ENCODE data around the gene ALDH3A1. TPM values are rescaled to one million over a fixed set of nuclear protein-coding genes. Genes with fewer than 3 reads are reported as not detected.

Gene ALDH3A1
- not detected for total RNA-seq

DNA sequence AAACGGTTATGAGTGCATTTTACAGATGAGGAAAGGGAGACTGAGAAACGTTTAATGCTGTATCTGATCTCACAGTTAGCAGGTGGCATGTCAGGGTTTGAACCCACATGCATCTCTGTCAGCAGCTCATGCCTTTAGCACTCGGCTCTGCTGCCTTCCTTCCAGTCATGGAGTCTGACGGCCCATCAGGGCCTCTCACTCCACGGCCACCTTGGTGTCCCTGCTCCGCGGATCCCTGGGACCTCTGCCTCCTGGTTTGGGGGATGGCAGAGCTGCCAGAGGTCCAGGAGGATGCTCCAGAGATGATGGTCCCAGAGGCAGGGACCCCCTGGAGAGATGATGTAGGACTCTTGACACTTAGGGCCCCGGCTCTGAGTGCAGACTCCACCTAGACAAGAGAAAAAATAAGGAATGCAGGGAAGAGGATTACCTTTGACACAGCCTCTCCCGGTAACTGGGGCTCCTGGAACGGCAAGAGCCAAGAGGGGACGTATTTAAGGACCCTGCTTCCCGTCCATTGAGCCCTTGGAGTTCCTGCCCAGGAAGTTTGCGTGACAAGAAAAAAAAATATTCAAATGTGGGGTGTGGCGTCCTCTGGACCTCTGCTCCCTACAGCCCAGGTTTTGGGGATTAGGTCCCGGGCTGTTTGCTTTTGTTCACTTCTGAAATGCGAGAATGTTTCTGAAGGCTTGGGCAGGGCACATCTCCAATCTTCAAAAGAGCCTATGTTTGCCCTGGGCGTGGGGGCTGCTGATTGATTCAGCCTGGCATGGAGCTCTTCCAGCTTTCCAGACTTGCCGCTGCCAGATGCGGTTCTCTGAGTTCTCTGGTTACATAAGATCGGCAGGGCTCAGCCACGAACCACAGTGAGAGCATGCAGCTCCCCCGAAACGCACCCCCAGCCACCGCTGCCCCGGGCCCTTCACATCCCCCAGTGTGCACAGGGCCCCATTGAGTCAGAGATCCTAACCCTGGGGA, at the start of gene ALDH3A1:
Gene ALDH3A1 (minus strand): TSS at position 470 of the 978 bp plus-strand sequence. CDS start 3,169 bp downstream, outside the sequence.
- no peaks in the 10 kb centered on the region for H3K9me3 Mint-ChIP-seq
- H3K4me3 Mint-ChIP-seq, result no peak within 1 kb of the TSS
- ATAC-seq (no peak), DNase-seq (no peak)
- H3K4me1 Mint-ChIP-seq (ENCODE audit: low read depth), result peaks cover 9% of the 10 kb centered on the region
- H3K36me3 Mint-ChIP-seq (ENCODE audit: insufficient read depth), result no peaks in the 10 kb centered on the region
- H3K27me3 Mint-ChIP-seq (ENCODE audit: low read depth), result peaks cover 9% of the 10 kb centered on the region

DNA sequence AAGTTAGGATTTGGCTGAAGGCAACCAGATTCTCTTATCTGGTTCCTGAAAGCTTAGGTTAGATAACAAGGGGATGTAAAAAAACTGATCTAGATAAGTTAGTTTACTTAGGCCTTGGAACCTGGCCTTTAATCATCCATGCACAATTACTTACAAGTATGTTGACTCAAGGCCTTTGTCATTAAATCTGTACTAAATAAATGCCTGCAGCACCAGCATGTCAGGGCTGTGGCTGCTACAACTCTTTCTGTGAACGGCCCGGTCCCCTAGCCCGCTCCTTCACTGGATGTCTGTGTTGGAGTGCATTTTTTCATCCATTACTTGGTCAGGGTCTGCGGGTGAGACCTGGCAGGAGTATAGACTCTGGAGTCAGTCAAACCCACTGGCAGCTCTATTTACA, 48.4 kb upstream of the ALDH3A1 start:
- Mint-ChIP-seq H3K4me1 (ENCODE audit: low read depth) (peaks cover 9% of the 10 kb centered on the region), H3K4me3 (no peak overlapping the region), H3K9me3 (peaks cover 21% of the 10 kb centered on the region), H3K27me3 (ENCODE audit: low read depth) (no peaks in the 10 kb centered on the region), H3K36me3 (ENCODE audit: insufficient read depth) (peaks cover 68% of the 10 kb centered on the region)
- DNase-seq (no peak), ATAC-seq (no peak)

DNA sequence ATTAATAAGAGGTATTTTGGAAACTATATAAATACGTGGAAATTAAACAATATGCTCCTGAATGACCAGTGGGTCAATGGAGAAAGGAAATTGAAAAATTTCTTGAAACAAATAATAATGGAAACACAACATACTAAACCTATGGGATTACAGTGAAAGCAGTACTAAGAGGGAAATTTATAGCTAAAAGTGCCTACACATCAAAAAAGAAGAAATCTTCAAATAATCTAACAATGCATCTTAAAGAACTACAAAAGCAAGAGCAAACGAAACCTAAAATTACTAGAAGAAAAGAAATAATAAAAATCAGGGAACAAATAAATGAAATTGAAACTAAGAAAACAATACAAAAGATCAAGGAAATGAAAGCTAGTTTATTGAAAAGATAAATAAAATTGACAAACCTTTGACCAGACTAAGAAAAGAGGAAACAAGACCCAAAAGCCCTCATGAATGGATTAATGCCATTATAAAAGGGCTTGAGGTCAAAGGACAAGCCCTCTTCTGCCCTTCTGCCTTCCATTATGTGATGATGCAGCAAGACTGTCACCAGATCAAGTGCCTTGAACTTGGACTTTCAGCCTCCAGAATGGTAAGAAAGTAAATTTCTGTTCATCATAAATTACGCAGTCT, 43.9 kb upstream of the ALDH3A1 start:
- no peak for DNase-seq
- ATAC-seq, result no peak
- no peaks in the 10 kb centered on the region for H3K27me3 Mint-ChIP-seq (ENCODE audit: low read depth)
- H3K9me3 Mint-ChIP-seq, result peaks cover 17% of the 10 kb centered on the region
- peaks cover 73% of the 10 kb centered on the region for H3K36me3 Mint-ChIP-seq (ENCODE audit: insufficient read depth)
- peaks cover 2% of the 10 kb centered on the region for H3K4me1 Mint-ChIP-seq (ENCODE audit: low read depth)
- H3K4me3 Mint-ChIP-seq, result no peak overlapping the region

DNA sequence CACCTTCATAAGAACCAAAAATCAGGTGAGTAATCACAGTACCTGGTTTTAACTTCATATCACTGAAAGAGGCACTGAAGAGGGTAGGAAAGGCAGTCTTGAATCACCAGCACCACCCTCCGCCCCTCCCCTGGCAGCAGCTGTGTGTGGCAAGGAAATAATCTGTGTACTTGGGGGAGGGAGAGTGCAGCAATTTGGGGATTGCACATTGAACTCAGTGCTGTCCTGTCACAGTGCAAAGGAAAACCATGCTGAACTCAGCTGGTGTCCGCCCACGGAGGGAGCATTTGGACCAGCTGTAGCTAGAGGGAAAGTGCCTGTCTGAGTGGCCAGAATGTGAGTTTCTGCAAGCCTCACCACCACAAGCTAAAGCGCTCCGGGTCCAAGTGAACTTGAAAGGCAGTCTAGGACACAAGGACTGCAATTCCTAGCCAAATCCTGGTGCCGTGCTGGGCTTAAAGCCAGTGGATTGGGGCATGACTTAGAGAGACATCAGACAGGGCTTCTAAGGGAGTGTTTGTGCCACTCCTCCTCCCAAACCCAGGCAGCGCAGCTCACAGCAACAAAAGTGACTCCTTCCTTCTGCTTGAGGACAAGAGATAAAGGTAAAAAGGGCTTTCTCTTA, 39.7 kb upstream of the ALDH3A1 start:
- H3K9me3 Mint-ChIP-seq, result no peaks in the 10 kb centered on the region
- no peak for ATAC-seq

DNA sequence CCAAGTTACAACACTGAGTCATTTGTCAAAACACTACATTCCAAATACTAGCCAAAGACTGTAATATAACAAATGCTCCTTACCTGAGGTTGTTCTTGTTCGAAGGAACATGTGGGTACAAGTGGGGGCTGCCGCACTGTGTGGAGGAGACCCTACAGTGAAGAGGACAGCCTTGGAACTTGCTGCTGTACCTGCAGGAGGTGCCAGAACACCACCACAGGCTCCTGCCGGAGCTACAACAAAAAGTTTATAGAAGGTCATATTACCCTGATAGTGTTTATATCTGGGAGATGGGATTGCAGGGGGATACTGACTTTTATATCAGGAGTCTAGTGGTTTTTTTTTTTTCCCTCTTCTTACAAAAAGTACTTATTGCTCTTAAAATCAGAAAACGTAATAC, 37.8 kb upstream of the ALDH3A1 start:
- no peak overlapping the region for H3K4me3 Mint-ChIP-seq
- peaks cover 2% of the 10 kb centered on the region for H3K4me1 Mint-ChIP-seq (ENCODE audit: low read depth)
- no peaks in the 10 kb centered on the region for H3K9me3 Mint-ChIP-seq
- ATAC-seq (no peak), DNase-seq (no peak)
- H3K36me3 Mint-ChIP-seq (ENCODE audit: insufficient read depth), result peaks cover 44% of the 10 kb centered on the region
- H3K27me3 Mint-ChIP-seq (ENCODE audit: low read depth), result no peaks in the 10 kb centered on the region

More for the DNA sequence above, 39.7 kb upstream of the ALDH3A1 start:
- Mint-ChIP-seq H3K4me3 (no peak overlapping the region), H3K27me3 (ENCODE audit: low read depth) (no peaks in the 10 kb centered on the region), H3K36me3 (ENCODE audit: insufficient read depth) (peaks cover 42% of the 10 kb centered on the region), H3K4me1 (ENCODE audit: low read depth) (peaks cover 2% of the 10 kb centered on the region)
- DNase-seq, result no peak

DNA sequence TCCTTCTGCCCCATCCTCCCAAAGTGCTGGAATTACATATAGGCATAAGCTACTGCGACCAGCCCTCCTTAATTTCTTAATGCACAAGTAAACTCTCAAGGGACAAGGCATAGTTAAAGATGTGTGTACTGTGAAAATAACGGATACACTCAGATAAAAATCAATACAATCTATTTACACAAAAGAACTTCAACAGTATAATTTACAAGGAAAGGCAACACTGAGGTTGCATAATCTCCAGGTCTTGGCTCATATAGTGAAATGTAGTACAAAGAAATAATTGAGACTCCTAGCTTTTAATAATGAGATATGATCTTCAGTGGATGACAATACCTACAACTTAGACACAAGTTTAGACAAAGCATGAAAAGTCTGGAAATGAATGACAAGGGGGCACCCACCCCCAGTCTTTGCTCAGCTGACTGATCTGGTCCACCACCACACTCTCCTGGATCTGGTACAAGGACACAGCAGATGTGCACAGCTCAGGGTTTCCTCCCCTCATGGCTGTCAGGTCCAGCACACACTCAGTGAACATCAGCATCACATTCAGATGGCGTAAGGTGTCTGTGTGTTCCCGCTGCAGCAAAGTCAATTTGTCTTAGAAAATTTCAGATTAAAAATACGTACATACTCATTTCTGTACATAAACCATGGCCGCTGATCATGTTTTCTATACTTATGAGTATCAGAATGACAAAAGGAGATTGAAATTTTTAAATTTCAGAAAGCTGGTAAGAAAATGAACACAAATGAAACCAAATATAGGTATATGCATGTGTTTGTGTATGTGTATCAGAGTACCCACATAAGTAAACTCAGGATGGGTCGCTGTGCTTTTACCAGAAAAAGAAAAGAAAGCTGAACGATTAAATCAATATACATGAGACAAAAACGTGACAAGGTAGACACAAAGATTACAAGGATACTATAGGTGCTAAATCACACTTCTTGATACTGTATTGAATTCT, 33.7 kb upstream of the ALDH3A1 start:
- no peaks in the 10 kb centered on the region for H3K27me3 Mint-ChIP-seq (ENCODE audit: low read depth)
- no peak for DNase-seq
- H3K4me3 Mint-ChIP-seq, result no peak overlapping the region
- ATAC-seq, result no peak
- no peaks in the 10 kb centered on the region for H3K9me3 Mint-ChIP-seq
- no peaks in the 10 kb centered on the region for H3K4me1 Mint-ChIP-seq (ENCODE audit: low read depth)
- peaks cover 34% of the 10 kb centered on the region for H3K36me3 Mint-ChIP-seq (ENCODE audit: insufficient read depth)

DNA sequence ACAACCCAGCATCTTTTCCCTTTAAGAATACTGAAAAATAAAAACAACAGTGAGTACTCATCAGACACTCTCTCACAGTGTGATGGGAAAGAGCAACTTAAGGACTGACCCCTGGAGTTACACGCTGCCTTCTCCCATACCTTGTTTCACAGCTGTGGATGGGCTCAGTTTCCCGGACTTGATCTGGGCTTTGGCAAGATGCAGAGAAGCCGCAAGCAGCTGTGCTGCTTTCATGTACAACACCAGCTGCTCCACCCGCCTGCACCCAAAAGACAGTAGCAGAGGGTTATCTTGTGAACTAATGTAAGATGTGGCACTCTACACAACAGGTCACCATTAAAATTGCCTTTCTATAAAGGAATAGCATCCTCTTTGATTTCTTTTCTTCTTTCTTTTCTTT, 32.7 kb upstream of the ALDH3A1 start:
- Mint-ChIP-seq H3K27me3 (ENCODE audit: low read depth) (no peaks in the 10 kb centered on the region), H3K4me3 (no peak overlapping the region), H3K9me3 (no peaks in the 10 kb centered on the region), H3K4me1 (ENCODE audit: low read depth) (no peaks in the 10 kb centered on the region), H3K36me3 (ENCODE audit: insufficient read depth) (peaks cover 37% of the 10 kb centered on the region)
- ATAC-seq (no peak), DNase-seq (no peak)

DNA sequence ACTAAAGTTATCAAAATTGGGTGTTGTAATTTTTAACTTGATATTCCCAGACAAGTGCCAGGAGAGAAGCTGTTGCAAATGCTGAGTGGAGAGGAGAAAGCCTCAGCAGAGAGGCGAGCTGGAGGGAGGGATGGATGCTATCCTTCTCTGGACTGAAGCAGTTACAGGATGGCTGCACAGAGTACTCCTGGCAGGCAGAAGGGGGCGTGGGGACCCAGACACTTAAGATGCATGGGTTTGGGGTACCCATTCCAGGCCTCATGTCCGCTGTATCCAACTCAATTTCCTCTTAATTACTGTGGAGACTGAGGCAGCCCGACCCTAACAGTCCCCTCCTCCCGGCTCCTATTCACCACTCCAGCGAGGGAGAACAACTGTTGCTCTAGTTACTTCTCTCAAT, 25.4 kb upstream of the ALDH3A1 start:
- peaks cover 15% of the 10 kb centered on the region for H3K36me3 Mint-ChIP-seq (ENCODE audit: insufficient read depth)
- DNase-seq (no peak), ATAC-seq (no peak)
- H3K4me1 Mint-ChIP-seq (ENCODE audit: low read depth), result peaks cover 54% of the 10 kb centered on the region
- H3K27me3 Mint-ChIP-seq (ENCODE audit: low read depth), result no peaks in the 10 kb centered on the region
- H3K4me3 Mint-ChIP-seq, result no peak overlapping the region
- no peaks in the 10 kb centered on the region for H3K9me3 Mint-ChIP-seq

DNA sequence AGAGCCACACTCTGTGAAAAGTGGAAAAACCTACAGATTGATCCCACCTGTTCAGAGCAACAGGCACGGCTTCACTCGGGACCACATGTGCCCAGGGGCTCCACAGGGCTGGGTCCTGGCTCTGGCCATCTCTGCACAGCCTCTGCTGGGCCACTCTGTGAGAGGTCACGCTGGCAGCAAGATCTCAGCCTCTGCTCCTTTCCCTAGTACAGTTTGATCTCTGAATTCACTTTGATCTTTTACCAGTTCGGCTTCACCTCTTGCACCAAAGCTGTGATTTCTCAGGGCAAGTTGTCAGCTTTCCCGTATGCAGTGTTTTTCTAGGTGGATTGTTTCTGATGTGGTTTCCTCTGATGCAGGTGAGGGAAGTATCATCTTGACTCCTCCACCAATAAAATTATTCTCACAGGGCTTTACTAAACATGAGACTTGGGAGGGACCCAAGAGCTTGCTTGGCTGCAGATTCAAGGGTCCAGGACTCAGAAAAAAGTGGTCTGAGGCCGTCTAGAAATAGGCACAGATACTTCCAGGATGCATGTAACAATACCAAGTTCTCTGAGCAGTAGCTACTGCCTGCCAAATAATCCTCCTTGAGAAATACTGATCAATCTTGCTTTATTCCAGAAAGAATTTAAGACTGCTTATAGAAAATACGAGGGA, 24.0 kb upstream of the ALDH3A1 start:
- Mint-ChIP-seq H3K4me3 (peak overlapping the region; percentile 47), H3K27me3 (ENCODE audit: low read depth) (no peaks in the 10 kb centered on the region)

DNA sequence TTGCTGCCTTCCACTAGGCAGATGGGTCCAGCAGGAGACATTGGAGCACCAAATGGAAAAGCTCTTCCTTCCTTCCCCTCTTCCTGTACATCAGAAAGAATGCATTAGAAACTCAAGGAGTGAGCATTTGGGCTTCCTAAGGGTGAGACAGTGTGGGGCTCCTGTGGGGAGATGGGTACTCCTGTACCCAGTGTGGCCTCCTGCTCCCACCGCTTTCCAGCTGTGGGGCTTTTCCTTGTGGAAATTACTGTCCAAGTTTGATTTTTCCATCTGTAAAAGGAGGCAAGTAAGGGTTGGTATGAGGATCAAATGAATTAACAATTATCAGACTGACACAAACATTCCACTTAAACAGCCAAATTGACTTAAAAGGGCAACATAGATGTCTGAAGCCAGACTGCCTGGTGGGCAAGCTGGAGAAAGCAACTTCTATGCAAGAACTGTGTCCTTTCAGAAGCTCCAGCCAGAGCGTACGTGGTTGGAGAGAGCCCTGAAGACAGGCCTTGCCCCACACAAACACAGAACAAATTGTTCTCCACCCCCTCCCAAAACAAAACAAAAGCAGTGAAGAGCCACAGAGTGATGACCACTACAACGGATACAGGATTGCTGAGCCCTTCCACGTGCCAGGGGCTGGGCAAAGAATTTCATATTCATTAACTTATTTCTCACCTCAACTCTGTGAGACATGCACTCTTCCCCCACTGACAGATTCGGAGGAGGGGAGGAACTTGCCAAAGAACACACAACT, 23.1 kb upstream of the ALDH3A1 start:
- H3K27me3 Mint-ChIP-seq (ENCODE audit: low read depth), result no peaks in the 10 kb centered on the region
- H3K4me1 Mint-ChIP-seq (ENCODE audit: low read depth), result peaks cover 71% of the 10 kb centered on the region
- H3K4me3 Mint-ChIP-seq, result peak overlapping the region; percentile 37
- H3K9me3 Mint-ChIP-seq, result no peaks in the 10 kb centered on the region
- no peak for DNase-seq
- H3K36me3 Mint-ChIP-seq (ENCODE audit: insufficient read depth), result peaks cover 5% of the 10 kb centered on the region
- no peak for ATAC-seq

More for the DNA sequence above, 24.0 kb upstream of the ALDH3A1 start:
- Mint-ChIP-seq H3K4me1 (ENCODE audit: low read depth) (peaks cover 64% of the 10 kb centered on the region), H3K9me3 (no peaks in the 10 kb centered on the region), H3K36me3 (ENCODE audit: insufficient read depth) (peaks cover 12% of the 10 kb centered on the region)
- DNase-seq (no peak), ATAC-seq (peak; percentile 67 to 79)

DNA sequence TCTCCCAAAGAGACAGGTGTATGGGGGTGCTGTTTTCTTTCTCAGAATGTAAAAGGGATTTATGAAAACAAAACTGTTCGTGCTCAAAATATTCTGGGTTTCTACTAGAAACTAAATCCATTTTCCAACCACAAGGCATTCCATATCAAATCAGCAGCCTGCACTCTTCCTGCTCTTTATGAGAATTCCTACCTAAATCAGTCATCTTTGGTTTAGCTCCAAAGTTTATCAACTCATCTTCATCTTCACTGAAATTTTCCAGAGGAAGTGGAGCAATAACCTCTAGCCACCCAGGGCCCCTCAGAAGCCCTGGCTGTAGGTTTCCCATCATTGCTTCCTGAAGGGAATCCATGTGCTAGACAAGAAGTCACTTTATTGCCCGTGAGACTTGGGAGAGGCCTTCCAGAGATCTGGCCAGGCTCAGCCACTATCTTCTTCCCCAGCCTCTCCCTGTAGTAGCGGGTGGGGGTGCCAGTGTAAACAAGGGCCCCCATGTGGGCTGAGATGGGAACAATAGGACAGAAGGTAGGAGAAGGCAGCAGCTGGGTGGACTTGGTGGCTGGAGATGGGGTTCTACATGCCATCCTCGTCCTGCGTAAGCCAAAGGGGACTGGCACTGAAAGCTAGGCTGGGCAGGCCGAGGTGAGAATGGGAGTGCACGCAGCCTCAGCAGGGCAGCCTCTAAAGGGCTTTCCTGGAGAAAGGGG, 22.0 kb upstream of the ALDH3A1 start:
- Mint-ChIP-seq H3K9me3 (no peaks in the 10 kb centered on the region), H3K4me1 (ENCODE audit: low read depth) (peaks cover 68% of the 10 kb centered on the region), H3K4me3 (no peak overlapping the region), H3K27me3 (ENCODE audit: low read depth) (no peaks in the 10 kb centered on the region), H3K36me3 (ENCODE audit: insufficient read depth) (peaks cover 2% of the 10 kb centered on the region)
- no peak for DNase-seq
- ATAC-seq, result no peak

DNA sequence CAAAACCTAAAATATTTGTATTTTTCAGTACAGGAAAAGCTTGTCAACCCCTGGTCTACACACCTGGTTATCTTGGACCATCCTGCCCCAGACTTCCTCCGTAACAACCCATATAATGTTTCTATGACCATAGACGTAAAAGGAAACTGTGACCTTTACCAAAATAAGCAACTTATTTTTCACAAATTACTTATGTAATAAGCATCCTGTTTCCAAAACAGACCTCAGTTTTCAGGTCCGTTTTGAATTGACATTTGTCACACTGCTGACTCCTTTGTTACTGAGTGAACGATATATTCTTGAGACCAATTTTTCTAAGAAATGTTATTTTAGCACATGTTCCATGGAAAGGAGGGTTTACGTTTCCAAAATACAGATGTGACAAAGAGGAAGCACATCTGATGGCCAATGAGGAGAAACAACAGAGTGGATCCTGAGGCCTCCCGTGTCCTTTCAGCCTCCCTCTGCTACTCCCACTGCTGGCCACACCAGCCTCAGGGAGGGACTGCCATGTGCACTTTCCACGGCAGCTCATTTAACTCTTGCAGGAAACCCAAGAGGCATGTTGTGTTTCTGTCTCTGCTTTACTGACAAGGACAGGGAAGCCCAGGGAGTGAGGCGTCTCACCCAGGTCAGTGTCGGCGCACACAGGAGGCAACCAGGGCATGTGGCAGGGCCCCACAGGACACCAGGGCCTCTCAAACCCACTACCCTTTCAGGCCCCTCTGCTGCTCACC, 20.1 kb upstream of the ALDH3A1 start:
- DNase-seq, result no peak
- no peaks in the 10 kb centered on the region for H3K9me3 Mint-ChIP-seq
- peaks cover 55% of the 10 kb centered on the region for H3K4me1 Mint-ChIP-seq (ENCODE audit: low read depth)

More for the DNA sequence above, 20.1 kb upstream of the ALDH3A1 start:
- Mint-ChIP-seq H3K27me3 (ENCODE audit: low read depth) (no peaks in the 10 kb centered on the region), H3K36me3 (ENCODE audit: insufficient read depth) (no peaks in the 10 kb centered on the region), H3K4me3 (no peak overlapping the region)
- ATAC-seq, result peak in 1 of 2 donors; percentile 26
